Measurements from ENCODE around the gene PLEK.
"Not testable (repeated sequence)": the region's sequence is repeated elsewhere in the genome, so short reads cannot be mapped to it uniquely, and the experiment has no call there.

The PLEK gene

GRCh38 chr2:68365087-68365486 is at the start of gene PLEK:
TSS of gene PLEK (plus strand) at chr2:68365282. CDS start at chr2:68365352, 70 bp downstream.
- no peak for DNase-seq (ENCODE audit: low read depth)

GRCh38 chr2:68316111-68316510 is 49.0 kb upstream of the PLEK start:
- DNase-seq (ENCODE audit: low read depth), result no peak

DNA sequence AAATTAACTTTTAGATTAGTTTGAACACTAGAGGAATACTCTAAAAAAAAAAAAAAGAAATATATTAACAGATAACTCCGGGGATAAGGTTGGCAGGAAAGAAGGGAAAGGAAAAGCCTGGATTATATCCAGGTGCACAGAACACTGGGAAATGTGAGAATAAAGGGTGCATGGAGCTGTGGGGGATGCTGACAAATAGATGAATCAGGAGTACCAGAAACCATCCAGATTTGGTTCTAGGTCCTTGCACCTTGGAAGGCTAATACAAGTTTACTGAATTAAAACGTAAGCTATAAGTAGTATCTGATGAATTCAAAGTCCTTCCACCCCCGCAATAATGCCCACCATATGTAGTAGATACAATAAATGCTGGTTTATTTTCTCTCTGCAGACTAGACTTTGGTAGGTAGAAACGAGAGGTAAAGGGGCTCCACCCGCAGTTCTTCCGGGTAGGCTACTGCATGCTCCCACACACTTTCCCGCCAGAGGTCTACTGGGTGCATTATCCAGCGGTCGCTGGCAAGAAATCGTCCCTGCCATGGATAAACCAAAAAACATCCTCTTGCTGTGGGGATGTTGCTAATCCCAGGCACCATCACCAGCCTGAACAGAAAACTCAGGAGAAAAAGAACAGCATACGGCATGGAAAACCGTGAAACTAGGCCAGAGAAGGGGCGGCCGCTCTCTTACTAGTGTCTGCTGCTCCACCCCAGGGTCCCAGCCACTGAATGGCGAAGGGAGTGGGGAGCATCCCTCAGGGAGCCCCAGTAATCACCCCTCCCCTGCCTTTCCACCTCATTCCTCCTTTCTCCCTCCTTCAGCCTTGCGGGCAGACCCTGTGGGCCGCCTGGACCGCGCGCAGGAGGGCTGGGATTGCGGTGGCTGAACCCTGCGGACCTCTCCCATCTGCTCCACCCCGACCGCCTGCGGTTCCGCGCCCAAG is 46.8 kb upstream of the PLEK start:
- no peak for DNase-seq (ENCODE audit: low read depth)

DNA sequence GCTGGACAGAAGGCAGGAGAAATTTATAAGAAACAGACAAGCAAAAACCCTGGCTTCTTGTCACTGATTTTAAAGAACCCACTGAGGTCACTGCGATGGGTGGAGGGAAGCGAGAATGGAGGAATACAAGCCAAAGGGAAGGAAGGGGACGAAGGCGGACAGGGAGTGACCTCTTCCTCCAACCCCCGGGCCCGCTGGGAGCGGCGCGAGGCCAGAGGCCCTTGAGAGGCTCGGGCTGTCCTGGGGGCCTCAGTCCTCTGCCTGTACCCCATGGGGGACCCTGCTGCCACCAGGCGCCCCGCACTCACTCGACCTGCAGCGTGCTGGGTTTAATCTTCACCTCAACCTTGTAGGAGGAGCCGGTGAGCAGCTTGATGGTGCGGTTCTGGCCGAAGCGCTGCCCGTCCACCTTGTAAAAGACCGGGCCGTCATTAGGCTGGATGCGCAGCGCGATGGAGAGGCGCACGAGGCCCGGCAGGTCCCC is 46.1 kb upstream of the PLEK start:
- no peak for DNase-seq (ENCODE audit: low read depth)

- no peak for DNase-seq (ENCODE audit: low read depth)
Measured at GRCh38 chr2:68319398-68320117, 45.5 kb upstream of the PLEK start, which contains the start of gene CNRIP1. TSS of gene CNRIP1 (minus strand) at chr2:68319949. CDS start at chr2:68319400, 549 bp downstream.

DNA sequence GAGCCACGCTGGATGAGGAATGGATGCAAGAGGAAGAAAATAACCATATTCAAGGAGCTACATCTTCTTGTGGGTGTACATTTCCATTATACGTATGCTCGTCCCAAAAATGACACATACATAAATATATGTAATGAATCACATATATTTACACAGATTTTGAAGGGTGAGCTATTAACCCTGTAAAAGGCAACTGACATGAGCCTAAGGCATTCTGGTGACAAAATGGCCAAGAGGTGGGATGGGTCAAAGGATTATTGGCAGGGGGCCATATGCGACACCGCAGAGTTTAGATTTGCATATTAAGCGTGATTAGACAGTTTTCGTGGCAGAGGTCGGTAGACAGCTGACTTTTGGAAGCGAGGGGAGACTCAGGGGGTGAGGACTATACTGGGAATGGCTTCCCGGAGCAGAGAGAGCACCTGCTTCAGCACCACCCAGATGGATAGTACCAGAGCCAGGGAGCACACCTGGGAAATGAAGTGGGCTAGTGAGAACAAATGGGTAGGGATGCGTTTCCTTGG is 44.9 kb upstream of the PLEK start:
- DNase-seq (ENCODE audit: low read depth), result no peak

GRCh38 chr2:68325056-68325455 is 40.0 kb upstream of the PLEK start:
- no peak for DNase-seq (ENCODE audit: low read depth)

- no peak for DNase-seq (ENCODE audit: low read depth)
Measured at GRCh38 chr2:68328901-68329300, 36.2 kb upstream of the PLEK start.

- no peak for DNase-seq (ENCODE audit: low read depth)
Measured at GRCh38 chr2:68330691-68331090, 34.4 kb upstream of the PLEK start.

GRCh38 chr2:68333009-68333408 is 32.1 kb upstream of the PLEK start:
- no peak for DNase-seq (ENCODE audit: low read depth)

DNA sequence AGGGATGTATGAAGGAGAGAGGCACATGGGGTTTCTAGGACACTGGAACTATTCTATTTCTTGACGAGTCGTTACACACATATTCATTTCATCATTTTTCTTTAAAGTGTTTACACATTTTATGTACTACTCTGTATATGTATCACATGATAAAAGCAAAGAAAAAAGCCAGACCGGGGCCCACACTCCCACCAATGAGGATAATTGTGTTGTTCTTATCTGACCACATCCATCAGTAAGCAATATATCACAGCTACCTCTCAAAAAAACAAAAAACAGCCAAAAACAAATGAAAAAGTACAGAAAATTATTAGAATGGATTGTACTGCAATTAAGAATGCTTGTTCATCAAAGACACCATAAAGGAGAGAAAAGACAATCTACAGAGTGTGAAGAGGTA is 31.2 kb upstream of the PLEK start:
- no peak for DNase-seq (ENCODE audit: low read depth)

DNA sequence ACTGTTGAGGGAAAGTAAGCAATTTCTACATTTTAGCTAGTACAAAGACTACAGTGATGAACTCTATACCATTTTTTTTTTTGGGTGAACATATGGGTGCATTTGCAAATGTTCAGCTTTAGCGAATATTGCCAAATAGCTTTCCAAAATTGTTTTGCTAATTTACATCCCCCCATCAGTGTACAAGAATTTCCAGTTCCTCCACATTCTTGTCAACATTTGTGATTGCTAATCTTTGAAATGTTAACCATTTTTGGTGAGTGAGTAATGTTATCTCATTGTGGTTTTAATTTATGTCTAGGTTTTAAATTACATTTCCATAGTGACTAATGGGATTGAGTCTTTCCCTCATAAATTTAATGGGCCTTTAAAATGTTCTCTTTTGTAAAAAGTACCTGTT is 28.9 kb upstream of the PLEK start:
- no peak for DNase-seq (ENCODE audit: low read depth)

GRCh38 chr2:68340226-68341061 is 24.6 kb upstream of the PLEK start:
- DNase-seq (ENCODE audit: low read depth), result no peak

GRCh38 chr2:68341062-68341329 is 24.1 kb upstream of the PLEK start:
- no peak for DNase-seq (ENCODE audit: low read depth)

- no peak for DNase-seq (ENCODE audit: low read depth)
Measured at GRCh38 chr2:68341583-68341982, 23.5 kb upstream of the PLEK start.

DNA sequence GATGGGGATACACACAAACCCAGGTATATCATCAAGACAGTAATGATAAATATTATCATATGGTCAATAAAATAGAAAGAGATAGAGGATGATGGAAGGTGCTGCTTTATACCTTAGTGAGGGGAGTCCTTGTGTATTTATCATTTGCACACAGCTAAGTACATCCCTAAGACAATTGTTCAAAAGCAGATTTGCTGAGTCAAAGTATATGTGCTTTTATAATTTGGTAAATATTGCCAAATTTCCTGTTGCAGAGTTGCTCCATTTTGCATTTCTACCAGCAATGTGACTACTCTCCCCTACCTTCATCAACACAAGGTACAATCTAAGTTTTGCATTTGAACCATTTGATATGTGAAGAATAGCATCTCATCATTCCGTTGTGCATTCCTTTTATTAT is 22.6 kb upstream of the PLEK start:
- no peak for DNase-seq (ENCODE audit: low read depth)

DNA sequence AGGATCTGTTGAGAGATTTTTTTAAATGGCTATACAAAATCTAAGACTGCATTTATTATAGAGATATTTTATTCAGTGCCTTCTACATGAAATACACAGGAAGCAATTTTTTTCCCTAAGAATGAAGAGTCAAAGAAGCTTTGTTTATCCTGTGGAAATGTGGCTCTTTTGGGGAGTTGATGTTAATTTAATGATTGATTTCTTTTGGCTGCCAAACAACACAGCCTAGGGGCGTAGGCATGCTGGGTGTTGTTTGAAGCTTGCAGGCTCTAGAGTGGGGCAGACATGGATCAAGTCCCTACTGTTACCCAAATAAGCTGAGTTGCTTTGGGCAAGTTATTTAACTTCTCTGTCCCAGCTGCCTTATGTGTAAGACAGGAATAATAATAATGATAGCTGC is 21.1 kb upstream of the PLEK start:
- no peak for DNase-seq (ENCODE audit: low read depth)

GRCh38 chr2:68345129-68345875 is 19.8 kb upstream of the PLEK start:
- no peak for DNase-seq (ENCODE audit: low read depth)

DNA sequence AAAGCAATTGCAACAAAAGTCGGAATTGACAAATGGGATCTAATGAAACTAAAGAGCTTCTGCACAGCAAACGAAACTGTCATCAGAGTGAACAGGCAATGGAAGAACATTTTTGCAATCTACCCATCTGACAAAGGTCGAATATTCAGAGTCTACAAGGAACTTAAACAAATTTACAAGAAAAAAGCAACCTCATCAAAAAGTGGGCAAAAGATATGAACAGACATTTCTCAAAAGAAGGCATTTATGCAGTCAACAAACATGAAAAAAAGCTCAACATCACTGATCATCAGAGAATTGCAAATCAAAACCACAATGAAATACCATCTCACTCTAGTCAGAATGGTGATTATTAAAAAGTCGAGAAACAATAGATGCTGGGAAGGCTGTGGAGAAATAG is 16.0 kb upstream of the PLEK start:
- not testable (repeated sequence) for DNase-seq (ENCODE audit: low read depth)

DNA sequence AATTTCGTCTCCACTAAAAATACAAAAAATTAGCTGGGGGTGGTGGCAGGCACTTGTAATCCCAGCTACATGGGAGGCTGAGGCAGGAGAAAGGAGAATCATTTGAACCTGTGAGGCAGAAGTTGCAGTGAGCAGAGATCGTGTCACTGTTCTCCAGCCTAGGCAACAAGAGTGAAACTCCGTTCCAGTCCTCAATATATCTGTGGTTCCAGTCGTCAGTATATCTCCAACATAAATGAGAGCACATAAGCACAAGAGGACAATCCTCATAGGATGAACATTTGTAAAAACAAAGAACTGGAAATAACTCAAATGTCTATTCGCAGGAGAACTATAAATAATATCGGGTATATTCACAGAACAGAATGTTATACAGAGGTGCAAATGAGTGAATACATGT is 13.1 kb upstream of the PLEK start:
- DNase-seq (ENCODE audit: low read depth), result no peak

- DNase-seq (ENCODE audit: low read depth), result no peak
Measured at GRCh38 chr2:68352651-68353391, 12.3 kb upstream of the PLEK start.

All from activated T-cell treated with anti-CD3 and anti-CD28 coated beads for 1 hour (primary cell).